HG03064 (cell line): ENCODE measurements around the gene TEX14.
"Not testable (repeated sequence)": the region's sequence is repeated elsewhere in the genome, so short reads cannot be mapped to it uniquely, and the experiment has no call there.

ENCODE experiments used
- ATAC-seq: cut with Tn5 transposase; IDR thresholded peaks from one replicate; pipeline ENCODE4 v1.9.1; 2021; ENCODE audit warnings: low read depth; ENCODE audit not compliant: unreplicated experiment

Gene TEX14

GRCh38 chr17:58570758-58571157, 121.1 kb downstream of the TEX14 start:
- no peak for ATAC-seq

GRCh38 chr17:58569196-58569595, 122.6 kb downstream of the TEX14 start:
- no peak for ATAC-seq

GRCh38 chr17:58568044-58568799, 123.6 kb downstream of the TEX14 start:
- ATAC-seq = no peak

GRCh38 chr17:58565389-58566311, 126.2 kb downstream of the TEX14 start:
- no peak for ATAC-seq

GRCh38 chr17:58564971-58565370, 126.9 kb downstream of the TEX14 start:
- ATAC-seq = no peak

- ATAC-seq = no peak
These were observed 127.6 kb downstream of the TEX14 start for GRCh38 chr17:58564243-58564642.

- ATAC-seq = no peak
These were observed 131.3 kb downstream of the TEX14 start for GRCh38 chr17:58560511-58560910.

- no peak for ATAC-seq
These were observed 133.9 kb downstream of the TEX14 start for GRCh38 chr17:58557981-58558380.

GRCh38 chr17:58556833-58557250, 135.0 kb downstream of the TEX14 start:
- no peak for ATAC-seq

- ATAC-seq = not testable (repeated sequence)
These were observed 136.7 kb downstream of the TEX14 start for GRCh38 chr17:58555109-58555508.

- ATAC-seq = no peak
These were observed 150.6 kb downstream of the TEX14 start for GRCh38 chr17:58541249-58541648.

GRCh38 chr17:58539698-58540097, 152.1 kb downstream of the TEX14 start:
- ATAC-seq = no peak

GRCh38 chr17:58538811-58539409, 152.9 kb downstream of the TEX14 start:
- ATAC-seq = no peak

- no peak for ATAC-seq
These were observed 154.6 kb downstream of the TEX14 start for GRCh38 chr17:58537266-58537665.

GRCh38 chr17:58536542-58536941, 155.3 kb downstream of the TEX14 start:
- ATAC-seq = no peak

GRCh38 chr17:58535431-58535830, 156.4 kb downstream of the TEX14 start:
- ATAC-seq = no peak

- ATAC-seq = no peak
These were observed 156.9 kb downstream of the TEX14 start for GRCh38 chr17:58534901-58535421.

- no peak for ATAC-seq
These were observed 157.5 kb downstream of the TEX14 start for GRCh38 chr17:58534331-58534730.

- ATAC-seq = no peak
These were observed 158.1 kb downstream of the TEX14 start for GRCh38 chr17:58533616-58534188.

GRCh38 chr17:58532555-58532951, 159.3 kb downstream of the TEX14 start:
- no peak for ATAC-seq
